Measurements from ENCODE around the gene HLA-DRA. TPM values are rescaled to one million over a fixed set of nuclear protein-coding genes. Genes with fewer than 3 reads are reported as not detected.

The HLA-DRA gene
- total RNA-seq, 4 donors from 2014 or later = 93.9 to 223 (median 113) TPM

DNA sequence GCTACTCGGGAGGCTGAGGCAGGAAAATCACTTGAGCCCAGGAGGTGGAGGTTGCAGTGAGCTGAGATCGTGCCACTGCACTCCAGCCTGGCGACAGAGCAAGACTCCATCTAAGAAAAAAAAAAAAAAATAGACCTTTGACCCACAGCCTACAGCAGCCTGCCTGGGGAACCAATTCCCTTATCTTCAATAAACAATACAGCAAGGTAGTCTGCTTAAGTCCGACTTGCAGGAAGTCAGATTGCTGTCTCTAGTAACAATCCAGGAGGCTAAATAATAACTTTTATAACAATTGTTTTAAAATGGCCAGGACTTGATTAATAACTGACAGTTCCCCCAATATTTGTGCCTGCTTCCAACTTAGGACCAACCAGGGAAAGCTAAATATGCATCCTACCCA lies 13.3 kb upstream of the HLA-DRA start:
- no peaks in the 10 kb centered on the region for H3K36me3 ChIP-seq
- 60% methylated on average over 4 of the region's 4 CpGs for WGBS
- peaks cover 0 to 8% (median 0%) of the 10 kb centered on the region in 4 donors for H3K27me3 ChIP-seq
- H3K4me3 ChIP-seq = no peak overlapping the region
- intact Hi-C loops (cut with DNase I) = no loop called here
- no peak overlapping the region for H3K27ac ChIP-seq (replicated peaks in 1 of 4)
- no peak for DNase-seq (ENCODE audit: extremely low spot score)
- H3K4me1 ChIP-seq = no peaks in the 10 kb centered on the region
- H3K9me3 ChIP-seq = no peaks in the 10 kb centered on the region
- TF ChIP-seq, protein P1, sequence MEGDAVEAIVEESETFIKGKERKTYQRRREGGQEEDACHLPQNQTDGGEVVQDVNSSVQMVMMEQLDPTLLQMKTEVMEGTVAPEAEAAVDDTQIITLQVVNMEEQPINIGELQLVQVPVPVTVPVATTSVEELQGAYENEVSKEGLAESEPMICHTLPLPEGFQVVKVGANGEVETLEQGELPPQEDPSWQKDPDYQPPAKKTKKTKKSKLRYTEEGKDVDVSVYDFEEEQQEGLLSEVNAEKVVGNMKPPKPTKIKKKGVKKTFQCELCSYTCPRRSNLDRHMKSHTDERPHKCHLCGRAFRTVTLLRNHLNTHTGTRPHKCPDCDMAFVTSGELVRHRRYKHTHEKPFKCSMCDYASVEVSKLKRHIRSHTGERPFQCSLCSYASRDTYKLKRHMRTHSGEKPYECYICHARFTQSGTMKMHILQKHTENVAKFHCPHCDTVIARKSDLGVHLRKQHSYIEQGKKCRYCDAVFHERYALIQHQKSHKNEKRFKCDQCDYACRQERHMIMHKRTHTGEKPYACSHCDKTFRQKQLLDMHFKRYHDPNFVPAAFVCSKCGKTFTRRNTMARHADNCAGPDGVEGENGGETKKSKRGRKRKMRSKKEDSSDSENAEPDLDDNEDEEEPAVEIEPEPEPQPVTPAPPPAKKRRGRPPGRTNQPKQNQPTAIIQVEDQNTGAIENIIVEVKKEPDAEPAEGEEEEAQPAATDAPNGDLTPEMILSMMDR (IDR thresholded peaks at IDR 0.05) = no peak
- TF ChIP-seq EP300 (IDR thresholded peaks at IDR 0.05) = no peak
- TF ChIP-seq POLR2AphosphoS5 (IDR thresholded peaks at IDR 0.05) = no peak
- TF ChIP-seq POLR2A (IDR thresholded peaks at IDR 0.05; ENCODE audit: low read depth) = no peak

DNA sequence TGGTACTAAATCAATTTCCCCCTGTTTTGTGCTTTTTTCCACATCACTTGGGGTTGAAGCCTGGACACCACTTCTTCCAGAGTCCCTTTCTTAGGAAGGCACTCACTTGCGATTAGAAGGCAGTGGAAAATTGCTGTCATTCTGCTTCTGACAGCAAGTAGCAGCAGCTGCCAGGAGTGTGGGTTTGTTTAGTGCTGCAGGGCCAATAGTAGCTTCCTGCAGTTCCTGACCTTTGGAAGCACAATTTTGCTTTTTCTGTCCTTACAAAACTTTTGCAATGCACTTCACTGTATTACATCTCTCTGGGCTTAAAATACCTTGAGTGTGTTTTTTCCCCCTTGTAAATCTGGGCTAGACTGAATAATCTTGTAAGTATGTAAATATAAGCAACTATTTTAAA lies 12.5 kb upstream of the HLA-DRA start:
- no peak for DNase-seq (ENCODE audit: extremely low spot score)
- Histone ChIP-seq H3K4me1 (no peaks in the 10 kb centered on the region), H3K36me3 (no peaks in the 10 kb centered on the region), H3K27ac (replicated peaks in 1 of 4) (no peak overlapping the region), H3K27me3 (peaks cover 0 to 8% (median 0%) of the 10 kb centered on the region in 4 donors), H3K9me3 (no peaks in the 10 kb centered on the region), H3K4me3 (no peak overlapping the region)
- WGBS = 44% methylated on average over 1 of the region's 1 CpG
- no peak for TF ChIP-seq POLR2AphosphoS5 (IDR thresholded peaks at IDR 0.05)
- no peak for TF ChIP-seq POLR2A (IDR thresholded peaks at IDR 0.05; ENCODE audit: low read depth)
- no peak for TF ChIP-seq EP300 (IDR thresholded peaks at IDR 0.05)
- TF ChIP-seq, protein P1 (IDR thresholded peaks at IDR 0.05) = no peak
- intact Hi-C loops (cut with DNase I) = no loop called here

GRCh38 chr6:32427934-32428474 lies 11.7 kb upstream of the HLA-DRA start:
- intact Hi-C loops (cut with DNase I) = no loop called here

GRCh38 chr6:32430179-32430578 lies 9.5 kb upstream of the HLA-DRA start:
- Histone ChIP-seq H3K36me3 (no peaks in the 10 kb centered on the region), H3K4me3 (no peak overlapping the region), H3K27ac (replicated peaks in 1 of 4) (no peak overlapping the region), H3K4me1 (no peaks in the 10 kb centered on the region), H3K9me3 (no peaks in the 10 kb centered on the region), H3K27me3 (peaks cover 0 to 17% (median 0%) of the 10 kb centered on the region in 4 donors)
- WGBS = 86% methylated on average over 2 of the region's 3 CpGs
- intact Hi-C loops (cut with DNase I) = loop anchor here (5.0 kb wide), 1 partner anchor 272 kb away; no protein-coding TSS in a partner anchor
- no peak for DNase-seq (ENCODE audit: extremely low spot score)
- TF ChIP-seq, protein P1 (IDR thresholded peaks at IDR 0.05) = no peak
- TF ChIP-seq POLR2A (IDR thresholded peaks at IDR 0.05; ENCODE audit: low read depth) = no peak
- no peak for TF ChIP-seq POLR2AphosphoS5 (IDR thresholded peaks at IDR 0.05)
- no peak for TF ChIP-seq EP300 (IDR thresholded peaks at IDR 0.05)

More at GRCh38 chr6:32427934-32428474, 11.7 kb upstream of the HLA-DRA start:
- Histone ChIP-seq H3K27ac (replicated peaks in 1 of 4) (no peak overlapping the region), H3K36me3 (no peaks in the 10 kb centered on the region), H3K27me3 (peaks cover 0 to 12% (median 0%) of the 10 kb centered on the region in 4 donors), H3K4me3 (no peak overlapping the region), H3K9me3 (no peaks in the 10 kb centered on the region), H3K4me1 (no peaks in the 10 kb centered on the region)
- TF ChIP-seq POLR2AphosphoS5 (IDR thresholded peaks at IDR 0.05) = no peak
- no peak for TF ChIP-seq POLR2A (IDR thresholded peaks at IDR 0.05; ENCODE audit: low read depth)
- TF ChIP-seq EP300 (IDR thresholded peaks at IDR 0.05) = no peak
- TF ChIP-seq, protein P1 (IDR thresholded peaks at IDR 0.05) = no peak
- 89% methylated on average over 4 of the region's 4 CpGs for WGBS
- no peak for DNase-seq (ENCODE audit: extremely low spot score)

GRCh38 chr6:32431142-32431541 lies 8.5 kb upstream of the HLA-DRA start:
- 77% methylated on average over 3 of the region's 3 CpGs for WGBS

More at GRCh38 chr6:32431142-32431541, 8.5 kb upstream of the HLA-DRA start:
- Histone ChIP-seq H3K4me1 (no peaks in the 10 kb centered on the region), H3K4me3 (no peak overlapping the region), H3K9me3 (no peaks in the 10 kb centered on the region), H3K36me3 (no peaks in the 10 kb centered on the region), H3K27ac (replicated peaks in 1 of 4) (no peak overlapping the region), H3K27me3 (peaks cover 0 to 17% (median 0%) of the 10 kb centered on the region in 4 donors)
- DNase-seq (ENCODE audit: extremely low spot score) = no peak
- TF ChIP-seq POLR2A (IDR thresholded peaks at IDR 0.05; ENCODE audit: low read depth) = no peak
- TF ChIP-seq EP300 (IDR thresholded peaks at IDR 0.05) = no peak
- TF ChIP-seq POLR2AphosphoS5 (IDR thresholded peaks at IDR 0.05) = no peak
- intact Hi-C loops (cut with DNase I) = loop anchor here (5.0 kb wide), 1 partner anchor 271 kb away; no protein-coding TSS in a partner anchor

Measured in esophagus muscularis mucosa (tissue), 4 donors.